Measurements from ENCODE around the gene SPATS2L.

Gene SPATS2L

GRCh38 chr2:200330351-200331060 lies 24.0 kb downstream of the SPATS2L start:
- H3K4me3 ChIP-seq (ENCODE audit: severe bottlenecking): no peak overlapping the region
- peaks cover 11% of the 10 kb centered on the region; the same call in 1 of the 2 replicates for H3K36me3 ChIP-seq (ENCODE audit: low read depth)
- no peaks in the 10 kb centered on the region for H3K9me3 ChIP-seq (ENCODE audit: severe bottlenecking)
- no peaks in the 10 kb centered on the region for H3K27me3 ChIP-seq (ENCODE audit: insufficient read depth, poor library complexity, severe bottlenecking)
- DNase-seq (ENCODE audit: low spot score) (no peak), ATAC-seq (ENCODE audit: low read depth) (no peak)
- TF ChIP-seq CTCF (IDR thresholded peaks at IDR 0.05; ENCODE audit: poor library complexity, severe bottlenecking): no peak
- peaks cover 6% of the 10 kb centered on the region for H3K4me1 ChIP-seq (ENCODE audit: insufficient read depth, poor library complexity, severe bottlenecking)
- no peak overlapping the region for H3K27ac ChIP-seq (ENCODE audit: poor library complexity, severe bottlenecking)

GRCh38 chr2:200331061-200331400 lies 24.5 kb downstream of the SPATS2L start:
- ATAC-seq (ENCODE audit: low read depth) (no peak), DNase-seq (ENCODE audit: low spot score) (no peak)
- H3K27me3 ChIP-seq (ENCODE audit: insufficient read depth, poor library complexity, severe bottlenecking): no peaks in the 10 kb centered on the region
- no peak overlapping the region for H3K27ac ChIP-seq (ENCODE audit: poor library complexity, severe bottlenecking)
- no peaks in the 10 kb centered on the region for H3K9me3 ChIP-seq (ENCODE audit: severe bottlenecking)
- peaks cover 12% of the 10 kb centered on the region for H3K4me1 ChIP-seq (ENCODE audit: insufficient read depth, poor library complexity, severe bottlenecking)
- no peak overlapping the region for H3K4me3 ChIP-seq (ENCODE audit: severe bottlenecking)
- peaks cover 11% of the 10 kb centered on the region; the same call in 1 of the 2 replicates for H3K36me3 ChIP-seq (ENCODE audit: low read depth)
- TF ChIP-seq CTCF (IDR thresholded peaks at IDR 0.05; ENCODE audit: poor library complexity, severe bottlenecking): no peak

- H3K36me3 ChIP-seq (ENCODE audit: low read depth): peaks cover 15% of the 10 kb centered on the region
- no peak overlapping the region for H3K27ac ChIP-seq (ENCODE audit: poor library complexity, severe bottlenecking)
- no peaks in the 10 kb centered on the region for H3K9me3 ChIP-seq (ENCODE audit: severe bottlenecking)
- H3K4me3 ChIP-seq (ENCODE audit: severe bottlenecking): no peak overlapping the region
- H3K27me3 ChIP-seq (ENCODE audit: insufficient read depth, poor library complexity, severe bottlenecking): no peaks in the 10 kb centered on the region
- peak; percentile 92 for ATAC-seq (ENCODE audit: low read depth)
- no peak for DNase-seq (ENCODE audit: low spot score)
- no peak for TF ChIP-seq CTCF (IDR thresholded peaks at IDR 0.05; ENCODE audit: poor library complexity, severe bottlenecking)
- H3K4me1 ChIP-seq (ENCODE audit: insufficient read depth, poor library complexity, severe bottlenecking): peaks cover 26% of the 10 kb centered on the region
These were observed 29.2 kb downstream of the SPATS2L start for GRCh38 chr2:200335657-200336056.

GRCh38 chr2:200336980-200337615 lies 30.6 kb downstream of the SPATS2L start:
- peak overlapping the region; percentile 27 for H3K27ac ChIP-seq (ENCODE audit: poor library complexity, severe bottlenecking)
- no peak for DNase-seq (ENCODE audit: low spot score)

More at GRCh38 chr2:200336980-200337615, 30.6 kb downstream of the SPATS2L start:
- no peak overlapping the region for H3K4me3 ChIP-seq (ENCODE audit: severe bottlenecking)
- peak; percentile 55 for ATAC-seq (ENCODE audit: low read depth)
- peaks cover 5% of the 10 kb centered on the region; the same call in 1 of the 2 replicates for H3K36me3 ChIP-seq (ENCODE audit: low read depth)
- H3K27me3 ChIP-seq (ENCODE audit: insufficient read depth, poor library complexity, severe bottlenecking): no peaks in the 10 kb centered on the region
- H3K4me1 ChIP-seq (ENCODE audit: insufficient read depth, poor library complexity, severe bottlenecking): peaks cover 26% of the 10 kb centered on the region
- TF ChIP-seq CTCF (IDR thresholded peaks at IDR 0.05; ENCODE audit: poor library complexity, severe bottlenecking): no peak
- no peaks in the 10 kb centered on the region for H3K9me3 ChIP-seq (ENCODE audit: severe bottlenecking)
